GM12892 (cell line): ENCODE measurements around the gene HIVEP3.

Source experiments
- POLR2A ChIP-seq: IDR thresholded peaks from 2 replicates; pipeline ENCODE4 v1.6.1; 2011; ENCODE audit warnings: low read depth, low read length, control low read depth
- POLR2AphosphoS5 ChIP-seq: IDR thresholded peaks from 2 replicates; pipeline ENCODE4 v1.6.1; 2011; ENCODE audit warnings: low read depth, low read length, control low read depth

DNA sequence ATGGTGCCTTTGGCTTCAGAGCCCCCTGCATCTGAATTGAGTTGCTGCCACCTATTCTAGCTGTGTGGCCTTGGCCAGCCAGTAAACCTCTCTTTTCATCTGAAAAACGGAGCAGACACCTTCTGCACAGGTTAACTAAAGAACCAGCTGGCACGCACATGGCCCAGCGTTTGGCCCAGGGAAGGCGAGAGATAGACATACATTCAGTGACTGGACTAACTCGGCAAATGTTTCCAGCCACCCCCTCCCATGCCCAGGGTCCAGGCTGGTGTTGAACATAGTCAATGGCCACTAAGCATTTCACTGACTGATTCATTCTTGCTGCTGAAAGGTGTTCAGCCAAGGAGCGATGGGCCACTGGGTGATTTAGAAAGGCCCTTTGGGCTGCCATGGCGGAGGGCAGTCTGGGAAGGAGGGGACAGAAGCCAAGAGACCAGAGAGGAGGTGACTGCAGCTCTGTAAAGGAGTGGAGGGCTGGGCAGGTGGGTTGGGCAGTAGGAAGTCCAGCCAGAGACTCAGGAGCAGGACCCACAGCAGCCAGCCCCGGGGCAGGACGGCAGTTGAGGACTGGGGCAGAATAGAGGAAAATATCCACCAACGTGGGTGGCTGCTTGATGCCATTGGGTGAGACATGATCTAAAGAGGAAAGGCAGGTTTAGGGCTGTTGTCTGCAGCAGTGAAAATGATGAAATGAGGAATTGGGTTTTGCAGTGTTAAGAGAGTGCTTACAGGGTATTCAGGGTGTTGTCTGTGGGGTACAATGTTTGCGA, 184.3 kb downstream of the HIVEP3 start:
- TF ChIP-seq POLR2A (no peak), POLR2AphosphoS5 (no peak)
